HG02571 (cell line): ENCODE data around the gene PKNOX2.

Experiments
- ATAC-seq: cut with Tn5 transposase; IDR thresholded peaks from one replicate; pipeline ENCODE4 v1.9.1; 2021; ENCODE audit warnings: mild to moderate bottlenecking, moderate library complexity; ENCODE audit not compliant: unreplicated experiment

Gene PKNOX2

DNA sequence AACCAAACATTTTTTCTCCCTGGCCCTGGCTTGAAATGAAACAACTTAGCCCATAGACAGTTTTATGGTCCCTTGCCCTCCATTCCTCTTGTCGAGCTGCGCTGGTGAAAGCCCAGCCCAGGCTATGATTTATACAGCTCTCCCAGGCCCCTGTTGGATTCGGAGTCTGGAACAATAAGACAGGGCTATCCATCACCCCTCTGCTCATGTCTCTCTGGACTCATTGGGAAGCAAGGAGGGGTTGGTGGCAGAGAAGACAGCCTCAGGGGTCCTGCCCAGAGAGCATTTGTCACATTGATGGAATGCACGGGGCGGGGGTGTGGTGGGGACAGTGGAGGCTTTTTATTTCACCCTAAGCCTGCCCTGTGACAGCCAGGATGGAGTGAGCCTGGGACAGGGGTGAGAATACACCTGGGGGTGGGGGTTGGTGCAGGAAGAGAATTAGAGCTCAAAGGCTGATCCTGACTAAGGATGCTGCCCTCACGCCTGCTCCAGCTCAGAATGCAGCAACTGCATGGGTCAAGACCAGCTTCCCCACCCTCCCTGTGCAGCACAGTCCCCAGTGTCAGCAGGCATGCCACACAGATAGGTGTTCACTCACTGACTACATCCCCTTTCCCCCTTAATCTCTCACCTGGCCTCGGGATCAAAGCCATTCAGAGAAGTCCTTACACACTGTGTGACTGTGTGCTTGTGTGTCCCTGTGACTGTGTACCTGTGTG is 10.0 kb upstream of the PKNOX2 start:
- ATAC-seq, result no peak

DNA sequence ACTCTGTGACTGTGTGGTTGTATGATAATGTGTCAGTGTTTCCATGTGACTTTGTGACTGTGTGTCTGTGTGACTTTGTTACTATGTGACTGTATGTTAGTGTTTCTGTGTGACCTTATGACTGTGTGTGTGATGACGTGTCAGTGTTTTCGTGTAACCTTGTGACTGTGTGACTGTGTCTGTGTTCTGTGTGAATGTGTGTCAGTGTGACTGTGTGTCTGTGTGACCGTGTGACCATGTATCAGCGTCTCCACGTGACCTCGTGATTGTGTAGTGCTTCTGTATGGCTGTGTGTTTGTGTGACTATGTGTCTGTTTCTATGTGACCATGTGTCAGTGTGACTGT is 9.5 kb upstream of the PKNOX2 start:
- no peak for ATAC-seq

DNA sequence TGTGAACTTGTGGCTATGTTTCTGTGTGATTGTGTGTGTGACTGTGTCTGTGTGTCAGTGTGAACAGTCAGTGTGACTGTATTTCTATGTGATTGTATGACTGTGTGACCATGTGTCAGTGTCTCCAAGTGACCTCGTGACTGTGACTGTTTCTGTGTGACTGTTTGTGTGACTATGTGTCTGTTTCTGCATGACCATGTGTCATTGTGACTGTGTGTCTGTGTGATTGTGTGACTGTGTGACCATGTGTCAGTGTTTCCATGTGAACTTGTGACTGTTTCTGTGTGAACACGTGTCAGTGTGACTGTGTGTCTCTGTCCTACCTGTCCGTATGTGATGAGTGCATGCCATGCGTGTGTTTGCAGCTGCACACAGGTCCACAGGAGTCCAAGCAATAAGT is 8.8 kb upstream of the PKNOX2 start:
- ATAC-seq, result no peak

GRCh38 chr11:125156346-125157117 is 8.0 kb upstream of the PKNOX2 start:
- no peak for ATAC-seq

DNA sequence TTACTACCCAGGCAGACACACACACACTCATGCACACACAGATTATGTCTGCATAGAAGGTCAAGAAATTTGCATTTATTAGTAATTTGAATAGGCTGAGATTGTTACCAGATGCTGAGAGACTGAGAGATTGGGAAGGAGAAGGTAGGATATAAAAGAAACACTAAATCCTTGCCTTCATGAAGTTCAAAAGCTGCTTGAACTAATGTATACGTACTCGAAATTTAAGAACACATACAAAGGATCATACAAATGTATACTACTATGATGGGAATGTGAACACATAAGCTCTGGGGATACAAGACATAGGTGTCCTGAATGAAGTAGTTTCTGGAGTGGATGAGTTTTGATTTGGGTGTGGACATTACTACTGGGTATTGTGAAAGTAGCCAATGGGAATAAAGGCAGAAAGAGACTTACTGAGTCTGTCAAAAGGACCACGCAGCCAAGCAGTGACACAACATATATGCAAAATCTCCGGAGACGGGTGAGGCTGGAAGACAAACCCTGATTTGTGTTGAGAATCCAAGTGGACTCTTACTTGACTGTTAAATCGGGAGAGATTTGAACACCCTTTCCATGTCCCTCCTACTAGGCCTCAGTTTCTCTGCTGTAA is 7.3 kb upstream of the PKNOX2 start:
- no peak for ATAC-seq

DNA sequence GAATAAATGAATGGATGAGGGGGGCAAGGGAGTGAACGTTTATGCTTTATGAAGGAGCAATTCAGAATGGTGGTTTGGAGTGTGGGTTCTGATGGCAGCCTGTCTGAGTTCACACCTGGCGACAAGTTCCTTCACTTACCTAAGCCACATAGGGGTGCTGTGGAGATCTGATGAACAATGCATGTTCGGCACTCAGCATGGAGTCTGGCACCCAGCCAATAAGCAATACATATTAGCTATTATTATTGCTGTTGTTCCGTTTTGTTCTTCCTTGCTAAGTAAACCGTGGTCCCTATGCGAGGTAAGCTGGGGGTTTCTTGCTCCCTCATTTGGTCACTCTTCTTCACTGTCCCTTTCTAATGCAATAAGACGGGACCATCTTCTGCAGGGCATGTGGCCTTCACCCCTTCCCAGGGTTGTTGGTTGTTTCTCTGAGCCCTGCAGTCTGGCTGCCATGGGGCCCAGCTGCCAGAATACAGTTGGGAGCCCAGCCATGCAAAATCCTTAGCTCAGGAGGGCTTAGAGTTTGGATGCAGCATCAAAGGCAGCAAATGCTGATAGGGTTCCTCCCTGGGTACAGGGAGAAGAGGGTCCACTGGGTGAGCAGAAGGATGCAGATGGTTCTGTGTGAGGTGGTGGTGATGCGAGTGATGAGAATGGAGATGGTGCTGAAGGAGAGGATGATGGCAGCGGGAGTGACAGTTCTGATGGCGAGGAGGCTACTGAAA is 6.4 kb upstream of the PKNOX2 start:
- no peak for ATAC-seq

- no peak for ATAC-seq
Measured at GRCh38 chr11:125162743-125163142, 1.8 kb upstream of the PKNOX2 start.

GRCh38 chr11:125163431-125164063 is 1.0 kb upstream of the PKNOX2 start:
- ATAC-seq, result no peak

DNA sequence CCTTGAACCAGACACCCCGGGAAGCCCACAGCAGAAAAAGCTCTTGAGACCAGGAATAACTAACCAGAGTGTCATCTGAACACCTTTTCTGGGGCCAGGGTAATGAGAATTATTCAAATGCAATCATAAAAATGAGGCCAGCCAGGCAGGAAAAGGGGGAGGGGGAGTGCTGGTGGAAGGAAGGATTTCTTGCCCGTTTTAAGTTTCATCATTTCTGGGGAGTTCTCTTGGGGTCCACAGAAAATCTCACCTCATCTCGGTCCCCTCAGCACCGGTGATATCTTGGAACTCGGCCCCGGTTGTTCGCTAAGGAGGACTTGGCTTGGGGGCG is 495 bp upstream of the PKNOX2 start:
- no peak for ATAC-seq

GRCh38 chr11:125165111-125165842 is 726 bp downstream of the PKNOX2 start:
- ATAC-seq, result no peak

DNA sequence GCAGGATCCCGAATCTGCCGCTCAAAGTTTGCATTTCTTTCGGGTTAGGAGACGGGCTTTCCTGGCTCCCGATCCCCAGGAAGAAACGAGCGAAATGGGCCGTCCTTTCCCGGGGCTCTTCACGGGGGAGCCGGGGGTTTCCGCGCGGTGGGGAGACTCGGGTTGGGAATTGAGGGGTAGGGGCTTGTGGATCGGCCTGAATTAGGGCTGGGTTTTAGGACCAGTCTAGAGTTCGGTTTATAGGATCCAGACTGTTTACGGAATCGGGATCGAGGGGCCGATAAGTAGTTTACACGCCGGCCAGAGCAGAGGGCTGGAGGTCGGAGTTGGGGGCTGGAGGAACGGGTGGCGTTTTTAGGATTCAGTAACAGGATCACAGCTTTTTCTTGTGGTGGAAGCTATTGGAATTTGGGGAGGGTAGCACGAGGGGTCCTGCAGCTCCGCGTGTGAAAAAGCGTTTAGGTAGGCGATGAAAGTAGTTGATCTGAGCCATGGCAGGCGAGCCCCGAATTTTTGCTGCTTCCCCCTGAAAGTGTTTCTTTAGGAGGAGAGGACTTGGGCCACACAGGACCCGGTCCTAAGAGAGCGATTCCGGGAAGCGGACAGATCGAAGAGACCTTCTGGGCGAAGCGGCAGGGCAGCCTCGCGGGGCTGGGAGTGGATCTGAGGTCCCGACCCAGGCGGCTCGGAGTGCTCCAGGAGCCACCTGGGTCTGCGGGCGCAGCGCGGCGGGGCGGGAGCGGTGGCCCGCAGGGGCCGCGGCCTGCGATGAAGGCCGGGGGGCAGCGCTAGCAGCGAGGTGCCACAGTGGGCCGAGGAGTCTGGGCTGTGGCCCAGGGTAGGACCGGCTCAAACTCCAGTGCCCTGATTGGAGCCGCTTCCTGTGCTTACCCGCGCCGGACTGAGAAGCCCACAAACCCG is 1.6 kb downstream of the PKNOX2 start:
- no peak for ATAC-seq

GRCh38 chr11:125166764-125167291 is 2.3 kb downstream of the PKNOX2 start:
- ATAC-seq, result no peak

DNA sequence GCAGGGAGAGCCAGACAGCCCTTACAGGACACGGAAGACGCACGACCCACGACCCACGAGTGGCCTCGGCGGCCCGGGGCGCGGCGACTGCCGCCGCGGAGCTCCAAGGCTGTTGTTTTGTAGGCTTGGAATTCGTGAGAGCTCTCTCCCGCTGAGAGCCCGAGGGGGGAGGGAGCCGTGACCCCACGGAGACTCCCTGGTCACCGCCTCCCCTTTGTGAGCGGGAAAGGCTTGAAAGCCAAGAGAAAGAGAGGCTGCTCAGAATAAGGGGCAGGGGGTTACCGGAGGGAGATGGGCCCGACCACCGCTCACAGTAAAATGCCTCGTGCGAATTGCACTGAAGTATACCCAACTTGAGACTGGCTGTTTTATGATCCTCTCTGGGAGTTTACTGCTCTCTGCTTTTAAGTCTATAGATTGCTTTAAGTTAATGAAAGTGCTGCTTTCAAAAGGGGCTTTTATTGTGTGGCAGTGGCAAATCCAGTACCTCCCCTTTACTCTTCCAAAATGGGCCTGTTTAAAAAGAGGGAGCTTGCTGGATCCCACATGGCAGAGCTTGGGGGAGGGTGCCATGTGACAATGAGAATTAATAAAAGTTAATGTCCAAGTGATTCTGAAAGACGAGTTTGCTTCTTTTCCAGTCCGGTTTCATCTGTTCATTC is 2.9 kb downstream of the PKNOX2 start:
- ATAC-seq, result no peak

DNA sequence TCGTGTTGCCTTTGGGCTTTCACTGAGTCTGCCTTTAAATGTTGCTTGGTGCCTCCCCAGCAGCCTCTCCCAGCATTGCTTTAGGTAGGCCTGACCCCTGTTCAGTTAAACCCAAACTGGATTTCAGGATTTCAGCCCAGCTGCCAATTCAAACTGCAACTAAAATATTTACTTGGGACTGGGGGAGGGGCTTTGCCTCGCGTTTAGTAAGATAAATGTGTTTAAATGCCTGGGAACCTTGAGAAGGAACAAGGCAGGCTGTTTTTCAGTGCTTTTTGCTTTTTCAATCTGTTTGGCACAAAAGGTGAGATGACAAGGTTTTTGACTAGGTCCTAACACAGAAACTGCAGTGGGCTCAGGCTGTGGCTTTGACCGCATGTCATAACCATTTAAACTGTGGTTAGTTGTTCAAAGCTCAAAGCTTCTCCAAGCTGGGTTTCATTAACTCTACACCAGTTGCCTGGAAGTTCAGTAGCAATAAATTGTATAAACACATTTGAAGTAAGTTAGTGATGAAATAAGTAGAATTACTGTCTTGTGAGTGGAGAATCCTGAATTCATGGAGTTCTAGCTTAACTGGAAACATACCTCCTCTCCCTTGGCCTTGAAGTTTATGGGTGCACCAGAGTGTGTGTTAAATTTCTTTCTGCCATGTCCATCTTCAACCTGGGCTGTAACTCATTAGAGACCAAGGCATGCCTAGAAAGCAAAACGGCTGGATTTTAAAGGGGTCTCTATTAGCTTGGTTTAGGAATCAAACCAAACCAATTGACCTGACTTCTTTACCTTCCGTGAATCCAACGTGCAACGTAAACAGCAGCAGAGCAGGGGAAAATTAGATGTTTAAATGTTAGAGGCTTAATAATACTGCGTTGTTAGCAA is 3.6 kb downstream of the PKNOX2 start:
- ATAC-seq, result no peak

GRCh38 chr11:125168918-125169456 is 4.4 kb downstream of the PKNOX2 start:
- no peak for ATAC-seq

DNA sequence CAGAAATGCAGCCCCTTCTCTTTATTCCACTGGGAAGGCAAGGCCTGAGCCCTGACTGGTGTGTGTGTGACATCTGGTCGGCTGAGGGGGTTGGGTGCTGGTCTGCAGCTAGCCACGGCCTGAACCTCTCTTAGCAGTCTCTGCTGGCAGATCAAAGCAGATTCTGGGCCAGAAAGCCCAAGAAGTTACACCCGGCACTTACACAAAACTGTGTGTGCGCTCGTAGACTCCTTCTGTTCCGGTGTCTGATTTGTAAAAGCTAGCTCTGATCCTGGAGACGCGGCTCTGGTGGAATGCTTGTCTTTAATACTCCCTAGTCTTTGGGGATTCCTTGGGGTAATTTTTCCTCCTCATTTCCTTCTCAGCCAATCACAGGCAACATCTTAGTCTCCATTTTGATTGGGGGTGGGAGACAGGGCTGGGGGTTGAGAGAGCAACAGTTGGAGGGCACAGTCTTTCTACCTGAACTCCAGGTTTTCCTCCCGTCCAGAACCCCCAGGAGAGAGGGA is 5.5 kb downstream of the PKNOX2 start:
- no peak for ATAC-seq

DNA sequence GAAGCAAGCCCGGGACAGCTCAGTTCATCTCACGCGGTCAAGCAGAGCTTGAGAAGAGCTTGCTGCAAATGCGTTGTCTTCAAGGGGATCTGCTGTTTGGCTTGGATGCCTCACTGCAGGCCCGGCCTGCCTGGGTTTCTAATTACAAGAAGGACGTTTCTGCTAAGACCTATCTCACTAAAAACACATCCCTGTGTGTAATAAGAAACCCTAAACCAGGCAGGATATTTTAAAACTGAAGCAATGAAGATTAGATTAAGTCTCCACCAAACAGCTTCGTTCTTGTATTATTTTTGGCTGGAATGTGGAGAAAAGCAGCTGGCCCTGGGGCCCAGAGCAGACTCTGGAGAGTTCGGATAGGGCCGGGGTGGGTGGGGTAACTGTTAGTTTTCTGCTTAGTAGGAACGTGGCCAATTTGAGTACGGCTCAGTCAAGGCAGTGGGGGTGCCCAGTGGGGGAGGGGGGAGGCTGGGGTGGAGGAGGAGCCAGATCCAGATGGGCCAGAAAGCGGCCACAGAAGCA is 6.0 kb downstream of the PKNOX2 start:
- no peak for ATAC-seq
